ENCODE measurements around the gene GRM4.

GRM4 gene

GRCh38 chr6:34108176-34108575 is 37.7 kb downstream of the GRM4 start:
- Histone ChIP-seq H4K20me1 (ENCODE audit: insufficient read depth, low read length) (no peaks in the 10 kb centered on the region), H3F3A (ENCODE audit: insufficient read depth, low read length) (no peaks in the 10 kb centered on the region), H3K36me3 (ENCODE audit: insufficient read depth, low read length) (no peaks in the 10 kb centered on the region), H3K4me2 (ENCODE audit: low read length) (no peak overlapping the region), H3K79me2 (ENCODE audit: insufficient read depth, low read length) (no peaks in the 10 kb centered on the region), H3K27ac (ENCODE audit: low read depth, low read length, poor library complexity, severe bottlenecking) (no peak overlapping the region), H2AFZ (ENCODE audit: low read length) (no peak overlapping the region), H3K27me3 (ENCODE audit: insufficient read depth, low read length) (peaks cover 8% of the 10 kb centered on the region; the same call in 1 of the 2 replicates), H3K9ac (ENCODE audit: low read length) (no peak overlapping the region), H3K9me3 (ENCODE audit: low read length) (no peaks in the 10 kb centered on the region), H3K9me2 (ENCODE audit: low read depth, low read length) (no peaks in the 10 kb centered on the region), H3K4me3 (ENCODE audit: low read depth, low read length, poor library complexity, severe bottlenecking) (no peak overlapping the region), H3K4me1 (ENCODE audit: insufficient read depth, low read length, severe bottlenecking) (no peaks in the 10 kb centered on the region)
- TF ChIP-seq CTCF (IDR thresholded peaks at IDR 0.05; ENCODE audit: low read length): no peak
- TF ChIP-seq EZH2 (IDR thresholded peaks at IDR 0.05; ENCODE audit: borderline replicate concordance, low read length): no peak

- no peak overlapping the region for H3K4me3 ChIP-seq (ENCODE audit: low read depth, low read length, poor library complexity, severe bottlenecking)
- no peaks in the 10 kb centered on the region for H3K36me3 ChIP-seq (ENCODE audit: insufficient read depth, low read length)
- no peaks in the 10 kb centered on the region for H3F3A ChIP-seq (ENCODE audit: insufficient read depth, low read length)
- H3K27me3 ChIP-seq (ENCODE audit: insufficient read depth, low read length): peaks cover 8% of the 10 kb centered on the region; the same call in 1 of the 2 replicates
- H3K9ac ChIP-seq (ENCODE audit: low read length): no peak overlapping the region
- H3K4me2 ChIP-seq (ENCODE audit: low read length): no peak overlapping the region
- no peaks in the 10 kb centered on the region for H3K79me2 ChIP-seq (ENCODE audit: insufficient read depth, low read length)
- no peak overlapping the region for H2AFZ ChIP-seq (ENCODE audit: low read length)
- no peak overlapping the region for H3K27ac ChIP-seq (ENCODE audit: low read depth, low read length, poor library complexity, severe bottlenecking)
- no peaks in the 10 kb centered on the region for H3K9me2 ChIP-seq (ENCODE audit: low read depth, low read length)
- H4K20me1 ChIP-seq (ENCODE audit: insufficient read depth, low read length): no peaks in the 10 kb centered on the region
- H3K4me1 ChIP-seq (ENCODE audit: insufficient read depth, low read length, severe bottlenecking): no peaks in the 10 kb centered on the region
- no peaks in the 10 kb centered on the region for H3K9me3 ChIP-seq (ENCODE audit: low read length)
- TF ChIP-seq CTCF (IDR thresholded peaks at IDR 0.05; ENCODE audit: low read length): no peak
- TF ChIP-seq EZH2 (IDR thresholded peaks at IDR 0.05; ENCODE audit: borderline replicate concordance, low read length): no peak
Observed at GRCh38 chr6:34106900-34107299, 39.0 kb downstream of the GRM4 start.

- Histone ChIP-seq H4K20me1 (ENCODE audit: insufficient read depth, low read length) (no peaks in the 10 kb centered on the region), H3K9me3 (ENCODE audit: low read length) (no peaks in the 10 kb centered on the region), H3K4me3 (ENCODE audit: low read depth, low read length, poor library complexity, severe bottlenecking) (no peak overlapping the region), H3K27me3 (ENCODE audit: insufficient read depth, low read length) (peaks cover 8% of the 10 kb centered on the region; the same call in 1 of the 2 replicates), H3K9me2 (ENCODE audit: low read depth, low read length) (no peaks in the 10 kb centered on the region), H3F3A (ENCODE audit: insufficient read depth, low read length) (no peaks in the 10 kb centered on the region), H3K79me2 (ENCODE audit: insufficient read depth, low read length) (no peaks in the 10 kb centered on the region), H3K27ac (ENCODE audit: low read depth, low read length, poor library complexity, severe bottlenecking) (no peak overlapping the region), H3K36me3 (ENCODE audit: insufficient read depth, low read length) (no peaks in the 10 kb centered on the region), H3K4me1 (ENCODE audit: insufficient read depth, low read length, severe bottlenecking) (no peaks in the 10 kb centered on the region), H3K4me2 (ENCODE audit: low read length) (no peak overlapping the region), H3K9ac (ENCODE audit: low read length) (no peak overlapping the region), H2AFZ (ENCODE audit: low read length) (no peak overlapping the region)
- TF ChIP-seq CTCF (IDR thresholded peaks at IDR 0.05; ENCODE audit: low read length) (no peak), EZH2 (IDR thresholded peaks at IDR 0.05; ENCODE audit: borderline replicate concordance, low read length) (no peak)
Observed at GRCh38 chr6:34106421-34106820, 39.5 kb downstream of the GRM4 start.

All from OCI-LY1 (cell line).